NCI-H2196 (cell line): ENCODE data around the gene OMP.

Experiments
- DNase-seq: peaks from one replicate; lab custom pipeline; 2025; ENCODE audit not compliant: unreplicated experiment; lab: John Stamatoyannopoulos, UW

The OMP gene

DNA sequence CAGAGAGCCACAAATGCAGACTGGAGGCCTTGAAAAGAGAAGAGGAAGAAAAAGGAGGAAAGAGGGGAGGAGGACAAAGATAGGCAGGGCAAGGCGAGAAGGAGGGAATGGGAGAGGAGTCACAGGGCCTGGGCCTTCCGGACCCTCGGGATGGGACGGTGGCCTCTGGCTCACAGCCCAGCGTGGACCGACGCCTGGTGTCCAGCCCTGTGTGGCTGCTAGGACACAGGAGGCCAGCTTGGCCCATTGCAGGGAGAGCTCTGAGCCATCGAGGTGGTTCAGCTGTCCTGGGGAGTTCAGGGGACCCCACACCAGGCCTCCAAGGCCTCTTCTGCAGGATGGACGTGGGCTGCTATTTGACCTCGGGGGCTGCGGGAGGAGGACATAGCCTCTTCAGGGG, 34.8 kb downstream of the OMP start:
- no peak for DNase-seq

GRCh38 chr11:77138106-77138649, 35.5 kb downstream of the OMP start:
- no peak for DNase-seq

- no peak for DNase-seq
Observed at GRCh38 chr11:77139201-77139600, 36.6 kb downstream of the OMP start.

DNA sequence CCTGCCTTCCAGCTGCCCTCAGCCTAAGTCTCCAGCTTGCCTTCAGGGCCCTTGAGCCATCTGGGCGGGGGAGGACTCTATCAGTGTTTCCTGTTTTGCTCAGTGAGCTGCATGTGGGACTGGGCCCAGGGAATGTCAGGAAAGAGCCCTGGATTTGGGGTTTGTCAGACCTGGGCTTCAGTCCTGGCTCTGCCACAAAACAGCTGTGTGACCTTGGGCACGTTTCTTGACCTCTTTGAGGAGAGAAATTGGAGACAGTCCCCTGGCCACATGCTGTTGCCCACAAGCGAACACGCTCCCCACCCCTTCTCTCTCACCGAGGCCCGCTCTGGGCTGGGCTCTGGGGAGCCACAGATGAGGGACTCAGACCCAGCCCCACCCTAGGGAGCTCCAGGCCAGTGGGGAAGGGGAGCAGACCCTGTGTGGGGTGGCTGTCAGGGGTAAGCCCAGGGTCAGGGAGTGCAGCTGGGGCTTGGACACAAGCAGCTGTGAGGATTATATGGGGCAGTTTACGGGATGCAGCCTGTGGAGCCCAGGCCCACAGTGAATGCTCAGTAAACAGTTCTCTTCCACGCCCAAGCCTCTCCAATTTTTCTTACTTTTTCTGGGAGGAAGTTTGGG, 37.7 kb downstream of the OMP start:
- DNase-seq, result no peak

DNA sequence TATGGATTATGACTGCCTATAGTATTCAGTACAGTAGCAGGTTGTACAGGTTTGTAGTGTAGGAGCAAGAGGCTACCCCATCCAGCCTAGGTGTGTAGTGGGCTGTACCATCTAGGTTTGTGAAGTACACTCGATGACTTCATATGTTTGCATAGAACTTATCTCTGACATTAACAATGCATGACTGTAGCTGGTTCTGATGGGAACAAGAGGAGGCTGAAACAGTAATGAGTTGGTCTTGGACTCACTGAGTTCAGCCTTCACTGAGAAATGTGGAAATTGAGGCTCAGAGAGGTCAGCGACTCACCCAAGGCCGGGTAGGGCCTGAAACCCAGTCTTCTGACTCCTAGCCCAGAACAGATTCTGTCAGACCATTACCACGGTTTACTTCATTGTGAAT, 38.4 kb downstream of the OMP start:
- peak; percentile 64 for DNase-seq

- DNase-seq, result no peak
Observed at GRCh38 chr11:77141475-77141874, 38.8 kb downstream of the OMP start.

GRCh38 chr11:77142091-77142975, 39.7 kb downstream of the OMP start:
- DNase-seq, result no peak

- DNase-seq, result no peak
Observed at GRCh38 chr11:77143405-77144020, 40.9 kb downstream of the OMP start.

DNA sequence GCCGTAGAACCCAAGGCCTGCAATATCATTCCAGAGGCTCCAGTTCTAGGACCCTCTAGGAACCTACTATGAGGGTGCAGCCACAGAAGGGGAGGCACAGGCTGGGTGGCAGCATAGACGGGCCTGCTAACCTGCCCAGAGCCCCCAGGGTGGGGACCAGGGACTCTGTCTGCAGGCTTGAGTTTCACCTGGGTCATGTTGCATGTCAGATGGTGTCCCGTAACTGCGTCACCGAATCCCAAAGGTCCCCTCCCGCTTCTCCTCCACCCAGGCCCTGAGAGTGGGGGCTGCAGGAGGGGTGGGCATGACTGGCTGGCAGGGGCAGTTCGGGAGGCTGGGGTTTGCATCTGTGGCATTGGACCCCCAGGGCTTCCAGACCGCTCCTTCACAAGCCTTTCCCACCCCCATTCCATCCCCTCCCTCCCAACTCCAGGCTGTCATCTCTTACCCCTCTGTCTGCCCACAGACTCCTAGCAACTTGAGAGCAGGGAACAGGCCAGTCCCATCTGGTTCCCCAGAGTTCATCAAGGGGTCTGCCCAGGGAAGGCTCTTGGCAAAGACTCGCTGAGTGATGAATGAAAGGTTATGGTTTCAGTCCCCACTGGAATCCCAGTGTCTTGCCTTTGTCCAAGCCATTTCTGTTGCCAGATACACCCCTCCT, 41.7 kb downstream of the OMP start:
- DNase-seq, result no peak

DNA sequence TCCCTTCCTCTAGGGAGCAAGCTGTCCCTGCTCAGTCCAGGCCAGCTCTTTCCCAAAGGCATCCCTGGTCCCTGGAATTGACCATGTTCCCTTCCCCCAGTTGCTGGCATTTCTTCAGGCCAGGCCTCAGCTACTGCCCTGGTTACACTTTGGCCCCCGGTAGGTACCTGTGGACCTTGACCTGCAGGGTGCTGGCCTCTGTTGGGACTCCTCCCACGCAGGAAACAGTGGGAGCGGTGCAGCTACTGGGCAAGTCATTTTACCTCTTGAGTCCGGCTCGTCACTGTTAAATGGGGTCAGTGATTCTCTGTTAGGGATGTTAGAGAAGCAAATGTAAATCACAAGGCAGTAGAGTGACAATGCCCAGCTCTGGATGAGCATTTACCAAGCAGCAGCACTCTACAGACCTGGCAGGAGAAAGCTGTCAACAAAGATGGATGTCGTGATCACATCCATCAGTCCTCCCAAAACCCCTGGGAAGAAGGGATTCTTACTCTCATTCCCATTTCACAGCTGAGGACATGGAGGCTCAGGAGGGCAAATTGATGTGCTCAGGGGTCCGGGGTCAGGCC, 42.3 kb downstream of the OMP start:
- DNase-seq, result no peak

DNA sequence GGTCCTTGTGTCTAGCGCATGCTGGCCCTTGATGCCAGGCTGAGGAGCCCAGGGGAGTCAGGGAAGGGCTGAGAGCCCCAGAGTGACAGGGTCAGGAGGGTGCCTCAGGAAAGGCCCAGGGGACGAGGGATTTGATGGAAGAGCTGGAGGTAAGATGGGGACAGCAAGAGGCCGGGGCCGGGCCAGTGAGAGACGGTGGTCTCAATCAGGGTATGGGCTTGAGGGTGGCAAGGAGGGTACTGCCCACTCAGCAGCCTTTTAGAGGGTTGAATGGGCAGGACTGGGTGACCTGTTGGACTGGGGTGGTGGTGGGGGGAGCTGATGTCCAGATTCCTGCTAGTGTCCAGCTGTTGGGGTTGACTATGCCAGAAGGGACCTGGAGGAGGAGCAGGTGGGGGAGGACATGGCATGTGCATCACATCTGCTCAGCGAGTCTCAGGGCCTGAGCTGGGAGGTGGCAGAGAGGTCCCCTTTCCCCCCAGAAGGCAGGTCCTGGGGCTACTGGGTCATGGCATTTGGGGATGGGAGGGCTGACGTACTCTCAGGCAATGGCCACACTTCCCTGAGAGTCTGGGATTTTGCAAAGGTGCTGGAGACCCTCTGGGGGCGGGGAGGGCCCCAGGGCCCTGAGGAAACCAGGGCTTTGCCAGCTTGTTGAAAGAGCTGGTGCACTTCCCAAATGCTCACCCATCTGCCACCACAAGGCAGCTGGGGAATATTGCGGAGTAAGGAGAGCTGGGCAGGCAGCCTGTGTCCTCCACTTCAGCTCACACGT, 43.8 kb downstream of the OMP start:
- no peak for DNase-seq

GRCh38 chr11:77147036-77147315, 44.3 kb downstream of the OMP start:
- DNase-seq, result no peak

GRCh38 chr11:77147668-77148321, 45.2 kb downstream of the OMP start:
- no peak for DNase-seq

- DNase-seq, result no peak
Observed at GRCh38 chr11:77148963-77149715, 46.5 kb downstream of the OMP start.

GRCh38 chr11:77149716-77150392, 47.2 kb downstream of the OMP start:
- DNase-seq, result no peak

GRCh38 chr11:77150836-77151235, 48.2 kb downstream of the OMP start:
- no peak for DNase-seq

- DNase-seq, result no peak
Observed at GRCh38 chr11:77151804-77152509, 49.3 kb downstream of the OMP start.

DNA sequence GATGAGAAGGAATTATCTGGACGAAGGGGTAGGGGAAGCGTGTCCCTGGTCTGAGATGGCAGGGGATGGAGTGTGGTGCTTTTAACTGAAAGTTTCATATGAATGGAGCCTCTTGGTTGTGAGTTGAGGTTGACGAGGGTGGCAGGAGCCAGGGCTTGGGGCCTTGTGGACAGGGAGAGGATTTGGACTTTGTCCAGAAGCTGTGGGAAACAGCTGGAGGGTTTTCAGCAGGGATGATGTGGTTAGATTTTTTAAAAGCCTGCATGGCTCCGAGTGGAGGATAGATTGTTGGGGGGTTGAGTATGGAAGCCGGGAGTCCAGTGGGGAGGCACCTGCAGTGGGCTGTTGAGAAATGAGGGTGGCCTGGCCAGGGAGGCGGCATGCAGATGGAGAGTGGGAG, 50.2 kb downstream of the OMP start:
- DNase-seq, result no peak
